ENCODE results near the gene RNLS. TPM values are rescaled to one million over a fixed set of nuclear protein-coding genes. Genes with fewer than 3 reads are reported as not detected.

The RNLS gene
- polyA plus RNA-seq, 3 donors, result 16.5 to 17.6 (median 17.5) TPM

Other genes with a start within 250 kb of the RNLS start
- gene LIPJ, start 3.4 kb upstream of the RNLS start, polyA plus RNA-seq (ENCODE audit: insufficient read length in 3 of 3), result under 1 TPM; 0.10 to 0.53 (median 0.10) TPM
- under 1 TPM; 0.14 to 0.24 (median 0.18) TPM for gene LIPF, start 81.1 kb upstream of the RNLS start, polyA plus RNA-seq (ENCODE audit: insufficient read length in 3 of 3)
- gene LIPK, start 122.9 kb upstream of the RNLS start, polyA plus RNA-seq (ENCODE audit: insufficient read length in 3 of 3), result not detected
- not detected for gene LIPN, start 176.7 kb upstream of the RNLS start, polyA plus RNA-seq (ENCODE audit: insufficient read length in 3 of 3)
- under 1 TPM in 1 of 3 donors, not detected in 2; 0.11 TPM for gene LIPM, start 219.4 kb upstream of the RNLS start, polyA plus RNA-seq (ENCODE audit: insufficient read length in 3 of 3)